GM19328 (cell line): ENCODE results near the gene KRT71.
"Not testable (repeated sequence)": the region's sequence is repeated elsewhere in the genome, so short reads cannot be mapped to it uniquely, and the experiment has no call there.

ENCODE experiments used
- ATAC-seq: cut with Tn5 transposase; IDR thresholded peaks from one replicate; pipeline ENCODE4 v1.9.1; 2021; ENCODE audit warnings: mild to moderate bottlenecking, moderate library complexity; ENCODE audit not compliant: unreplicated experiment

The KRT71 gene

DNA sequence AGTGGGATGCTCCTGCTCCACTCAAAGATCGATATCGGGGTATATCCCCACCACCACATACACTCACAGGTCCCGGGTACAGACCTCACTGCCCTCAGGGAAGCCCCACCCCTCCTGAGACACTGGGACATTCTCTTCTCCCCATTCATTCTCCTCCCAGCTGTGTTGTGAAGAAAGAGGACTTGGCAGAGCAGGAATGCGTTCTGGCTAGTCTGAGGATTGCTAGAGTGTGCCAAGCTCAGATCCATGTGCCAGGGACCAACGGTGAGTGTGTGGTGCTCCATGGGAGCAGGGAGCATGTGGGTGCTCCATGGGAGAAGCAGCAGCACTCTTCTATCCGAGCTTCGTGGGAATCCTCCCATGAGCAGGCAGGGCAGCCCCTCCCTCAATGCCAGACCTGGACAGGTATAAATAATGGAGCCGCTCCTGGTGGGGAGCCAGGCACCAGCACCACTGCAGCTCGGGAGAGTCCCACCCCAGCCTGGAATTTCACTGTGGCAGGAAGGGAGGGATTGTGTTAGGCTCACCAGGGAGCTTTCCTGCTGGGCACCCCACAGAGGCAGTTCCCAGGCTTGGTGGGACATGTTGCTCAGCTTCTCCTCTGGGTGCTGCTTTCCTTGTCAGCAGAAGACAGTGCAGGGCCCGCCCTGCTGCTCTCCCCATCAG, 30.5 kb downstream of the KRT71 start:
- ATAC-seq: no peak

- no peak for ATAC-seq
Observed at GRCh38 chr12:52521568-52522266, 31.2 kb downstream of the KRT71 start.

DNA sequence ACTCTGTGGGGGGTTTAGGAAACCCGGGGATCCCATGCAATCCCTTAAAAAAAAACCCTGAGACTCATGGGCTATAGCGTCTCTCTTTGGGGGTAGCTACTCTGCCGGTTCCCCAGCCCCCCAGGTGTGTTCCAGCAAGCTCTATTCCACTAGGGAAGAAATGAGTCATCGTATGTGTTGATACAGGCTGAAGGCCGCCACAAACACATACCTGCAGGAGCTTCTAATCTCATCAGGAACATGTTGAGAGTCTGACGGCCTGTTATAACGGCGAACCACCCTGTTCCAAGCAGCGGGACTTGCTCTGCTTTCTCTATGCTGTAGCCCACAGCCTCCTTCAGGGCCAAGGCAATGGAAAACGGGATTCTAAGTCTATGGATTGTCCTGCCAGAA, 31.8 kb downstream of the KRT71 start:
- ATAC-seq: no peak

DNA sequence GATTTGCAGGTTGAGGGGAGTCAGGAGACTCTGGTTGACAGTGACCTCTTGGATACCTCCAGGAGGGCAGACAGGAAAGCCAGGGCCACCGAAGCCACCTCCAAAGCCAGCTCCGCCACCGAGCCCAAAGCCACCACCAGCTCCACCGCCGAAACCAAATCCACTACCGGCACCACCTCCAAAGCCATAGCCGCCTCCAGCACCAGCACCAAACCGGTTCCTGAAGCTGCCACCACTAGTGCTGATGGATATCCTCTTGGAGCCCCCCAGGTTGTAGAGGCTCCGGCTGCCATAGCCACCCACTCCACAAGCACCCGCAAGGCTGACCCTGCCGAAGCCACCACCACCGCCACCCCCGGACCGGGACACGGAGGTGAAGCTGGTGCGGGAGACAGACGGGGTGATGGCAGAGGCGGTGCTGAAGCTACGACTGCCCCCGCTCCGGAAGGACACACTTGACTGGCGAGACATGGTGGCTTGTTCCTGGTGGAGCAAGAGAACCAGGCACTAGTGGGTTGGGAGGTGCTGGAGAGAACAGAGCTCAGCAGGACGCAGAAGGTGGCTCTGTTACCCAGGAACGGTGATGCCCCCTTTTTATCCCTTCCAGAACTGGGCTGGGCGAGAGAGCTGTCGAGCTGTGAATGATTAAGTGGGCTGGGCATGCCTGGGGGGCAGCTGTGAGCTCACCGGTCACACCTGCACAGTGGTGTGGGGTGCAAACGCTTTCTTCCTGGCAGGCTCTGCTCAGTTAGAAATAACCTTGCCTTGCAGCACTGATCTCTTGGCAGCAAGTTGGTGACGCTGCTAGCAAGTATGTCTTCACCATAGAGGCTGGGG, 32.9 kb downstream of the KRT71 start, which contains the start of gene KRT5:
TSS of gene KRT5 (minus strand) at position 569 of the 837 bp plus-strand sequence. CDS start at position 471, 98 bp downstream.
- ATAC-seq: no peak

DNA sequence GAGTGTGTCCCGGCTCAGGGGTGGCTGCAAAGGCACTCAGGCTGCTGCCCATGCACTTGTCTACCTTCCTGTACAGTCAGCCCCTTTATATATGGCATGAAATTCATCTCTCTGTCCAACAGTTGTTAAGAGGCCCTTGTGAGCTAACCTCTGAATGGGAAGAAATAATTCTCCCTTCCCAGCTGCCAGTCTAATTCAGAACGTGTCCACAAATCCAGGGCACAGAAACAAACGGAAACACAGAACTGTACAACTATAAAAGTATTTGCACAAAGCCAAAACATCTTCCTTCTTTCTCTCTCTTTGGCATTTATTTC, 33.6 kb downstream of the KRT71 start:
- no peak for ATAC-seq

DNA sequence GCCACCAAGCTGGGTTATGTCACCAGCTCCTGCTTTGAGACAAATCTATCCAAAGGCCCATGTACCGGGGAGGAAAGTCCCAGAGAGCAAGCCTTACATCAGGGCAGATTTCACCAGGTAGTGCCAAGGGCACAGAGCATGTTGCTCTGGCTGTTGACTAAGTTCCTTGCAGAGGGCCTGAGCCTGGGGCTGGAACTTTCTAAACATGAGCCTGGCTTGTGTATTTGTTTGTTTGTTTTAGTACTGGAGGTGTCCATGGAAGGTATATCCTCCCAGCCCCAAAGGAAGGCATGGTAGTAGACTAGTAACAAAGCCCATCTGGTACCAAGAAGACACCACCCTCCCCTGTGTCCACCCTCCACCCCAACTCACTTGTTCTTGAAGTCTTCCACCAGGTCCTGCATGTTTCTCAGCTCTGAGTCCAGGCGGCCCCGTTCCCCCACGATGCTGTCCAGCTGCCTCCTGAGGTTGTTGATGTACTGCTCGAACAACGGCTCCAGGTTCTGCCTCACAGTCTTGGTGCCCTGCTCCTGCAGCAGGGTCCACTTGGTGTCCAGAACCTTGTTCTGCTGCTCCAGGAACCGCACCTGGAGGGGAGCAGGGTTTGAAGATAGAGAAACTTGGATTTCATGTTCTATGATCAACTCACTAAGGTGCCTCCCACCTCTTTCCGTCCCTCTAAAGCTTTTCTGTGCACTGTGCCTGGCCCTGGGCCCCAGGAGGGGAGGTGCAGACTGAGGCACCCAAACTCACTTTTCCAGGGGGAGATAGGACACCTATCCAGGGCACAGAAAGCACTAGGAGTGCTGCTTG, 34.2 kb downstream of the KRT71 start:
- ATAC-seq: no peak

DNA sequence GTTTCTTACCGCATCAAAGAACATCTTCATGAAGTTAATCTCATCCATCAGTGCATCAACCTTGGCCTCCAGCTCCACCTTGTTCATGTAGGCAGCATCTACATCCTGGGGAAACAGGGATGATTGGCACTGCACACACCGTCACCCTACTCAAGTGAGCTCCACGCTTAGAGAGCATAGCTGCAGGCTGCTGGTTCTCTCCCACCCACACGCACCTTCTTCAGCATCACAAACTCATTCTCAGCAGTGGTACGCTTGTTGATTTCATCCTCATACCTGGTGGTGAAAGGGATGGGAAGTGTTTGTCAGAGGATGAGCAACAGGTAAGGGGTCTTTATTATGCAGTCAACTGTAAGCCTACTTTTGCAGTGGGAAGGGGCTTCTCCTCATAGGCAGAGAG, 35.1 kb downstream of the KRT71 start:
- ATAC-seq: no peak

DNA sequence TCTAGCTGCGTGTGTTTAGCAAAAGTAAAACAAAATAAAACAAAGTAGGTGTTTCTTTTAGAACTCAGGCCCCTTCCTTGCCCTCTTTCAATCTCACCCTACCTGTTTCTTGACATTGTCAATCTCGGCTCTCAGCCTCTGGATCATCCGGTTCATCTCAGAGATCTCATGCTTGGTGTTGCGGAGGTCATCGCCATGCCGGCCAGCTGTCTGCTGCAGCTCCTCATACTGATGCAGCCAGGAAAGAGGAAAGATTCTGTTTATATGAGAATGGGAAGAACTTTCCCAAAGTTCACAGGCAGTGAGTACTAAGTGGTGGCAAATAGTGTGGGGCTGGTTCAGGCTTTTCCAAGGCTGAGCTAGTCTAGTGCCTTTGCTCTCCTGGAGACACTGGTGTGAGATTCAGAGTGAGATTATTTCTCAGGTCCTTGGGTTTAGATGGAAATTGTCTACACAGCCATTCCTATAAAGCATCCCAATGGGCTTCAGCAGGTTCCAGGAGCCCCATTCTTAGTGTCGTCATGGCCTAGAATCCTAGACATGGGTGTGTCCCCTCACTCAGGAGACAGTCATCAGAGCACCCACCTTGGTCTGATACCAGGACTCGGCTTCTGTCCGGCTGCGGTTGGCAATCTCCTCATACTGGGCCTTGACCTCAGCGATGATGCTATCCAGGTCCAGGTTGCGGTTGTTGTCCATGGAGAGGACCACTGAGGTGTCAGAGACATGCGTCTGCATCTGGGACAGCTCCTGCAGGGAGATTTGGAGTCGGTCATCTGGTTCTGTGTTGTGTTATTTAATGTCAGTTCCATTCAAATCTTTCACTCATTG, 35.7 kb downstream of the KRT71 start:
- ATAC-seq: no peak

DNA sequence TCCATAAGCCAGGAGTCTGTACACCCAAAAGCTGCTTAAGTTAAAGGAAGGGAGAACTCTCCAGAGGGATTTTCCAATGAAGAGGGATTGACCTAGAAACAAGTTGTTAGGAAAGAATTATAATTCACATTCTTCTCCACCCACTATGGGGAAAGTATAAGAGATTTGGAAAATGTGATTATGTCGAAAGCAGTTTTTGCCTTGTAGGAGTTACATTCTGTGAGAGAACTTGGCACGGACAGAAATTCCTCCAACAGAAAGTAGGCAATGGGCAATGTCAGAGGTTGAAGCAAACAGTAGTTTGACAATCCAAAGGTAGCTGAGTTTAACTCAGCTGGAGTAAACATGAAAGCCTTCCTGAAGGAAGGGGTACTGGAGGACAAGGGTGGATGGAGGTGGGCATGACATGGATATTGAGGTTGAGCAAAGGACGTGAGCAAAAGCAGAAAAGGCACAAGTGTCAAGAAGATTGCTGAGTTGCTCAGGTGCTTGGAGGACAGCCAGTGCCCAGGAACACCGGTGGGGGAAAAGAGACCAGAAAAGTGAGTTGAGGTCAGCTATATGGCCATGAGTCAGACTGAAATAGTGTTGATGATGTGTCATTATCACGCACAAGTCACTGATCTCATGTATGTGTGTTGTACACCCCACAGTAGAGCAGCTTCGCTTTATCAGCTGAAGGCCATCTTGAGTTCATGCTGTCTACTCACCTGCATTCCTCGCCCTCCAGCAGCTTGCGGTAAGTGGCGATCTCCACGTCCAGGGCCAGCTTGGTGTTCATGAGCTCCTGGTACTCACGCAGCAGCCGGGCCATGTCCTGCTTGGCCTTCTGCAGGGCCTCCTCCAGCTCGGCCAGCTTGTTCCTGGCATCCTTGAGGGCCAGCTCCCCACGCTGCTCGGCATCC, 36.8 kb downstream of the KRT71 start:
- ATAC-seq: no peak

DNA sequence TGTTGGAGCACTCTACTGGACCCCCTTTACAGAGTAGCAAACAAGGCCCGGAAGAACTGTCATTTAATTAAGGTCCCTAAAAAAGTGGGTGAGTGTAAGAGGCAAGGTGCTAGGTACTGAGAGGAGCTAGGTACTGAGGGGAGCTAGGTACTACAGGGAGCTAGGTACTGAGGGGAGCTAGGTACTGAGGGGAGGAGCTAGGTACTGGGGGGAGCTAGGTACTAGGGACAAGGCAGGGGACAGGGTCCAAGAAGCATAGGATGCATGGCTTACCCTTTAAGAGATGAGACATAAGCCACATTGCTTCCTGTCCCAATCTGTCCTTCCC, 37.7 kb downstream of the KRT71 start:
- ATAC-seq: no peak

GRCh38 chr12:52514471-52515318, 38.2 kb downstream of the KRT71 start:
- no peak for ATAC-seq

GRCh38 chr12:52513736-52514135, 39.2 kb downstream of the KRT71 start:
- no peak for ATAC-seq

DNA sequence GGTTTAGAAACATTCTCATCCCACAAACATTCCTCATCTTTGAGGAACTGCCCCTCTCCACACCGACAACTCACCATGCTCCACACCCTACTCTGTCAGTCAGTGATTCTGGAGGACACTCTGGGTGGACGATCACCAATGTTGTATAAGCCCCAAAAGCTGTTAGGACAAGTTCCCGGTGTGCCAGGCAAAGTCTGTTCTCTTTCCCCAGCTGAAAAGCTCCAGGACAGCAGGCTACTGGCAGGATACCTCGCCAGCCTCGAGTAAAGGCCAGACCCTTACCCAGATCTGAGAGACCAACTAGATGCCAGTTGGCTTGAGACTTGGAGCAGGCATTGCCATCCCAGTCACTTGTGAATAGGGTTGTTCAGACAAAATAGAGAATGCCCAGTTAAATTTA, 44.7 kb downstream of the KRT71 start:
- ATAC-seq: no peak

GRCh38 chr12:52506858-52507715, 45.9 kb downstream of the KRT71 start:
- no peak for ATAC-seq

DNA sequence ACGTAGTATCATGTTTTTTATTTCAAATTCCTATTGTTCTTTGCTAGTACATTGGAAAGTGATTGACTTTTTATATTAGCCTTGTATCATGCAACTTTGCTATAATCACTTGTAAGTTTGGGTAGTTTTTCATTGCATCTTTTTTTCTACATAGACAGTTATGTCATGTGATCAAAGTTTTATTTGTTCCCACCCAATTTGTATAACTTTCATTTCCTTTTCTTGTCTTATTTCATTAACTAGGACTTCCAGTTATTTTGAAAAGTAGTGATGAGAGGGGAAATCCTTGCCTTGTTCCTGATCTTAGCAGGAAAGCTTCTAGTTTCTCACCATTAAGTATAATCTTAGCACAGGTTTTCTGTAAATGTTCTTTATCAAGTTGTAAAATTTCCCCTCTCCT, 50.1 kb downstream of the KRT71 start:
- ATAC-seq: no peak

GRCh38 chr12:52501490-52501889, 51.5 kb downstream of the KRT71 start:
- no peak for ATAC-seq

- ATAC-seq: not testable (repeated sequence)
Observed at GRCh38 chr12:52500574-52500973, 52.4 kb downstream of the KRT71 start.
